GM21576 (cell line): ENCODE results near the gene PARN.
"Not testable (repeated sequence)": the region's sequence is repeated elsewhere in the genome, so short reads cannot be mapped to it uniquely, and the experiment has no call there.

Experiments
- ATAC-seq: cut with Tn5 transposase; IDR thresholded peaks from one replicate; pipeline ENCODE4 v1.9.1; 2021; ENCODE audit warnings: mild to moderate bottlenecking, moderate library complexity; ENCODE audit not compliant: unreplicated experiment

The PARN gene, protein sequence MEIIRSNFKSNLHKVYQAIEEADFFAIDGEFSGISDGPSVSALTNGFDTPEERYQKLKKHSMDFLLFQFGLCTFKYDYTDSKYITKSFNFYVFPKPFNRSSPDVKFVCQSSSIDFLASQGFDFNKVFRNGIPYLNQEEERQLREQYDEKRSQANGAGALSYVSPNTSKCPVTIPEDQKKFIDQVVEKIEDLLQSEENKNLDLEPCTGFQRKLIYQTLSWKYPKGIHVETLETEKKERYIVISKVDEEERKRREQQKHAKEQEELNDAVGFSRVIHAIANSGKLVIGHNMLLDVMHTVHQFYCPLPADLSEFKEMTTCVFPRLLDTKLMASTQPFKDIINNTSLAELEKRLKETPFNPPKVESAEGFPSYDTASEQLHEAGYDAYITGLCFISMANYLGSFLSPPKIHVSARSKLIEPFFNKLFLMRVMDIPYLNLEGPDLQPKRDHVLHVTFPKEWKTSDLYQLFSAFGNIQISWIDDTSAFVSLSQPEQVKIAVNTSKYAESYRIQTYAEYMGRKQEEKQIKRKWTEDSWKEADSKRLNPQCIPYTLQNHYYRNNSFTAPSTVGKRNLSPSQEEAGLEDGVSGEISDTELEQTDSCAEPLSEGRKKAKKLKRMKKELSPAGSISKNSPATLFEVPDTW

GRCh38 chr16:14629919-14630619 is at the start of gene PARN:
Gene PARN, minus strand, starts transcription at chr16:14630260. Its CDS starts 135 bp downstream, at chr16:14630125.
- ATAC-seq: peak; percentile 39

DNA sequence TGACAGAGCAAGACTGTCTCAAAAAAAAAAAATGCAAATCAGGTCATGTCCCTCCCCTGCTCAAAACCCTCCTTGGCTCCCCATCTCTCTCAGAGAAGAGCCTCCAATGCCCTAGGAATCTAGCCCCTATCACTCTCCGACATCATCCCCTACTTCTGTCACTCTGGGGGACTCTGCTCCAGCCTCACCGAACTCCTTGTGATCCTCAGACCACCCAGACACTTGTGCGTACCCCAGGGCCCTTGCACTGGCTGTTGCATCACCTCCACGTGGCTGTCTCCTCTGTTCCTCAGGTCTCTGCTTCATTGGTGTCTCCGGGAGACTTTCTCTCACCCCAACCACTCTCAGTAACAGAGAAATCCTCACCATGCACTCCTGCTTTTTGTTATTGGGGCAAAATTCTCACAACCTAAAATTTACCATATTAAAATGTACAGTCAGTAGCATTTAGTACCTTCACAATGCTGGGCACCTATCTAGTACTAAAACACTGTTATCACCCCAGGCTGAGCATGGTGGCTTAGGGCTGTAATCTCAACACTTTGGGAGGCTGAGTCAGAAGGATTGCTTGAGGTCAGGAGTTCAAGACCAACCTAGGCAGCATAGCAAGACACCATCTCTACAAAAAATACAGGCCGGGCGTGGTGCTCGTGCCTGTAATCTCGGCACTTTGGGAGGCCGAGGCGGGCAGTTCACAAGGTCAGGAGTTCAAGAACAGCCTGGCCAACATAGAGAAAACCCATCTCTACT is 48.9 kb upstream of the PARN start:
- no peak for ATAC-seq

- ATAC-seq: no peak
These were observed 47.6 kb upstream of the PARN start for GRCh38 chr16:14677627-14678026.

DNA sequence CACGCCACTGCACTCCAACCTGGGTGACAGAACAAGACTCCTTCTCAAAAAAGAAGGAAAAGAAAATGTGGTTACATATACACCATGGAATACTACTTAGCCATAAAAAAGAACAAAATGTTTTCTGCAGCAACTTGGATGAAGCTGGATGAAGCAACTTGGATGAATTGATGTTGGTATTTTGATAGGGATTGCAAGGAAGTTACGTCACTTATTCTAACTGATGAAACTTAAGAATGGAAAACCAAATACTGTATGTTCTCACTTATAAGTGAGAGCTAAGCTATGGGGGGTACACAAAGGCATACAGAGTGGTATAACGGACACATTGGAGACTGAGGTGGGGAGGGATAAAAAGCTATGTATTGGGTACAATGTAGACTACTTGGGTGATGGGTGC is 46.6 kb upstream of the PARN start:
- ATAC-seq: no peak

- peak; percentile 71 for ATAC-seq
These were observed 42.4 kb upstream of the PARN start for GRCh38 chr16:14672403-14672971.

DNA sequence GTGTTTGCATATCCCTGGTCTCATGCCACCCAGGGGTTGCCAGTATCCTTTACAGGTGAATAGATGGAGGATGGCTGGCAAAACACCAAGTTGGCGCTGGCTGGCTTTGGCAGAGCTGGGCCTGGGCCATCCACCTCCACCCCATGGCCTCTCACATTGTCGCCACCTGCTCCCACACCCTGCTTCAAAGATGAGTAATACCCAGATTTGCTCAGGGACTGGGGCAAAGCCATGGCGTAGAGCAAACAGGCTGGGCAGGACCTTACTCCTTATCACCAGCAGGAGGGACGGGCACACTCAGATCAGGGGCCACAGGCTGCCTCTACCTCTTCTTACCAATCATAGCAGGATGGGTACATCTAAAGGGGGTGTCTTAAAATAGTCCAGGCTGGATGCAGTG is 39.7 kb upstream of the PARN start:
- ATAC-seq: no peak

GRCh38 chr16:14668556-14669223 is 38.6 kb upstream of the PARN start:
- ATAC-seq: no peak

GRCh38 chr16:14667347-14668266 is 37.5 kb upstream of the PARN start:
- no peak for ATAC-seq

DNA sequence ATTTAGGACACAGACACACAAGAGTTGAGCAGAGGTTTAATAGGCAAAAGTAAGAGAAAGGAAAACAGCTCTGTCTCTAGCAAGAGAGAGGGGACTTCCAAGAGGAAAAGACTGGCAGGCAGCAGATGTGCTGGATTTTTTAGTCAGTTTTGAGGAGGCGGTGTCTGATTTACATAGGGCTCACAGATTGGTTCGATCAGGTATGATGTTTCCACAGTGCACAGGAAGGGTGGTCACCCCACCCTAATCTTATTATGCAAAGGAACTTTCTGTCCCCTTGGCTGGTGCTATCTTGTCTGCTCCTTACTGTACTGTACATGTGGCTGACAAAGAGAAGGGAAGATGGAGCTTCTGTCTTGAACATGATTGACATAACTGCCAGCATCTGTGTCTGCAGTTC is 28.0 kb upstream of the PARN start:
- ATAC-seq: peak; percentile 91

- ATAC-seq: no peak
These were observed 22.7 kb upstream of the PARN start for GRCh38 chr16:14652726-14653125.

DNA sequence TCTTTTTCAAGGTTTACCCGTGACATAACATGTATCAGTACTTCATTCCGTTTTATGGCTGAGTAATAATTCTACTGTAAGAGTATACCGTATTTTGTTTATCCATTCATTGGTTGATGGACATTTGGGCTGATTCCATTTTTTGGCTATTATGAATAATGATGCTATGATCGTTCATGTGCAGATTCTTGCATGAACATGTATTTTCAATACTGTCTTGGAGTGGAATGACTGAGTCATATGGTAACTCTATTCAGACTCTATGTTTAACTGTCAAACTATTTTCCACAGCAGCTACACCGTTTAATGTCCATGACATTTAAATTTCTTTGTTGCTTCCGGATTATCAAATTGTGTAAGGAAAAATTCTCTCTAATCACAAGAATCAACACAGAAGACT is 20.6 kb upstream of the PARN start:
- ATAC-seq: no peak

DNA sequence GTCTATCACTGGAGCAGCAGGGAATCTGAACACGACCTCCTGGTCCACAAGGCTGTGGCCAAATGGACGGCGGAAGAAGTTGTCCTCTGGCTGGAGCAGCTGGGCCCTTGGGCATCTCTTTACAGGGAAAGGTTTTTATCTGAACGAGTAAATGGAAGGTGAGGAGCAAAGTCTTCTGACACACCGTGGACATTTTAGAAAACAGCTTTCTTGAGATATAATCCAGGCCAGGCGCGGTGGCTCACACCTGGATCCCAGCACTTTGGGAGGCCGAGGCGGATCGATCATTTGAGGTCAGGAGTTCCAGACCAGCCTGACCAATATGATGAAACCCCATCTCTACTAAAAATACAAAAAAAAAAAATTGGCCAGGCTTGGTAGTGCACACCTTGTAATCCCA is 19.8 kb upstream of the PARN start:
- ATAC-seq: no peak

- ATAC-seq: no peak
These were observed 11.9 kb upstream of the PARN start for GRCh38 chr16:14641926-14642325.

- no peak for ATAC-seq
These were observed 11.1 kb upstream of the PARN start for GRCh38 chr16:14641206-14641605.

GRCh38 chr16:14640538-14640937 is 10.5 kb upstream of the PARN start:
- ATAC-seq: no peak

- ATAC-seq: not testable (repeated sequence)
These were observed 6.8 kb upstream of the PARN start for GRCh38 chr16:14636951-14637240.

- not testable (repeated sequence) for ATAC-seq
These were observed 6.3 kb upstream of the PARN start for GRCh38 chr16:14636179-14636950.

DNA sequence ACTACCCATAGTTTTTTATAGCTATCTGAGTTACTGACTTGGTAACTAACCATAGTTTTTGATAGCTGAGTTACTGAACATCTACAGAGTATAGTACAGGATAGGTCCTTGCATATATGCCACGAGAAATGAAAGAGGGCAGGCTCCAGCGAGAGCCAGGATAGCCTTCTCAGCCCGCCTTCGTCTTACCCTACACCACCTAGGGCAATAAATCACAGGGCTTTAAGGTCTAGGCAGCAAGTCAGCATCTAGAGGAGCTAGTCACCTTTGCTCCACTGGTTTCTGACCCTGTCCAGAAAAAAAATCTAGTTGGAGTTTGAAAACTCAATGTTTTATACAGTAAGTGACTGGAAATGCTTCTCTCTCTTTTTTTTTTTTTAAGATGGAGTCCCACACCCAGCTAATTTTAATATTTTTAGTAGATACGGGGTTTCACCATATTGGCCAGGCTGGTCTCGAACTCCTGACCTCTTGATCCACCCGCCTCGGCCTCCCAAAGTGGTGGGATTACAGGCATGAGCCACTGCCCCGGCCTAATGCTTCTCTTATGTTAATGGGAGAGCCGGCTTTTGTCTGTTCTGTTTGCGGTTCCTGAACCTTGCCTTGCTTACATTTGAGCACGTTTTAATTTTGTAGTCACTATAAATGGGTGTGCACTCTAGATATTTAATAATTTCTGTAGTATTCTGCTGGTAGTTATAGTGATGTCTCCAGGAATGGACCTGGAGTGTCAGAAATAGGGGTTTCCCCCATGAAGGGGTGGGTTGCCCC is 5.5 kb upstream of the PARN start:
- no peak for ATAC-seq
